HEK293 (cell line): ENCODE data around the gene PLCH2.
A peak's percentile ranks its signal among the peaks of the same experiment; 100 is the strongest.

Experiments used
- CTCF ChIA-PET: fragments of 350-600 bp; formaldehyde crosslinking; extraction: SDS; loops from one replicate; lab custom pipeline; 2021; ENCODE audit warnings: antibody characterized with exemption; lab: Yijun Ruan, JAX
- POLR2A ChIA-PET: fragments of 300-600 bp; formaldehyde crosslinking; extraction: SDS; loops from one replicate; lab custom pipeline; 2020; ENCODE audit warnings: antibody characterized with exemption, inconsistent platforms; lab: Yijun Ruan, JAX
- H3K27ac ChIP-seq: fragments of 200-500 bp; sonication (Bioruptor generic); 2 replicates; pipeline ENCODE4 v1.5.1; 2014; ENCODE audit warnings: low read depth, low read length, control low read depth, inconsistent platforms; ENCODE audit errors: extremely low read depth
- H3K36me3 ChIP-seq, 2 experiments: fragments of 200-500 bp in 1 of 2; sonication (Bioruptor generic) in 1 of 2; 1 replicate in 1 of 2; 2 replicates in 1 of 2; pipeline ENCODE4 v1.5.1; 2014 to 2017; ENCODE audit warnings: inconsistent platforms in 2 of 2, low read length in 2 of 2; ENCODE audit not compliant: control insufficient read depth in 2 of 2, insufficient read depth in 1 of 2
- H3K4me1 ChIP-seq: fragments of 200-500 bp; sonication (Bioruptor generic); 2 replicates; pipeline ENCODE4 v1.5.1; 2014; ENCODE audit warnings: mild to moderate bottlenecking, low read length, inconsistent platforms; ENCODE audit not compliant: control insufficient read depth, insufficient read depth
- H3K4me3 ChIP-seq: 2 replicates; pipeline ENCODE4 v1.5.1; 2011; ENCODE audit warnings: low read depth, mild to moderate bottlenecking, control low read depth, low read length, moderate library complexity
- H3K9me3 ChIP-seq: fragments of 200-500 bp; sonication (Bioruptor generic); 2 replicates; pipeline ENCODE4 v1.5.1; 2014; ENCODE audit warnings: low read depth, low read length, inconsistent platforms; ENCODE audit not compliant: control insufficient read depth, insufficient read depth
- GLIS2 ChIP-seq: fragments of 450-650 bp; formaldehyde crosslinking; IDR thresholded peaks from 2 replicates; pipeline ENCODE4 v1.5.1; 2016; ENCODE audit warnings: missing biosample characterization, missing genetic modification characterization
- IKZF3 ChIP-seq: fragments of 450-650 bp; IDR thresholded peaks from 2 replicates; pipeline ENCODE4 v1.5.0; 2018; ENCODE audit warnings: missing biosample characterization, mild to moderate bottlenecking, missing genetic modification characterization, moderate library complexity
- KLF10 ChIP-seq: fragments of 450-650 bp; IDR thresholded peaks from 2 replicates; pipeline ENCODE4 v1.5.1; 2018; ENCODE audit warnings: missing biosample characterization, mild to moderate bottlenecking, missing genetic modification characterization
- MYNN ChIP-seq: fragments of 450-650 bp; formaldehyde crosslinking; IDR thresholded peaks from 2 replicates; pipeline ENCODE4 v1.5.1; 2016; ENCODE audit warnings: missing biosample characterization, missing genetic modification characterization, borderline replicate concordance
- MZF1 ChIP-seq: fragments of 450-650 bp; formaldehyde crosslinking; IDR thresholded peaks from 2 replicates; pipeline ENCODE4 v1.5.1; 2017; ENCODE audit warnings: missing biosample characterization, missing genetic modification characterization, borderline replicate concordance
- TCF7L2 ChIP-seq: IDR thresholded peaks from 2 replicates; pipeline ENCODE4 v1.6.1; 2011; ENCODE audit warnings: low read depth, mild to moderate bottlenecking, inconsistent platforms, low read length, moderate library complexity, borderline replicate concordance
- ZBTB7A ChIP-seq: fragments of 450-650 bp; formaldehyde crosslinking; IDR thresholded peaks from 2 replicates; pipeline ENCODE4 v1.5.1; 2016; ENCODE audit warnings: low read depth, missing biosample characterization, missing genetic modification characterization
- ZBTB8A ChIP-seq: fragments of 450-650 bp; formaldehyde crosslinking; IDR thresholded peaks from 2 replicates; pipeline ENCODE4 v1.5.1; 2016; ENCODE audit warnings: missing biosample characterization, missing genetic modification characterization
- ZNF10 ChIP-seq: fragments of 450-650 bp; formaldehyde crosslinking; IDR thresholded peaks from 2 replicates; pipeline ENCODE4 v1.5.1; 2017; ENCODE audit warnings: missing biosample characterization, missing genetic modification characterization
- ZNF114 ChIP-seq: fragments of 450-650 bp; formaldehyde crosslinking; IDR thresholded peaks from 2 replicates; pipeline ENCODE4 v1.5.0; 2017; ENCODE audit warnings: missing biosample characterization, missing genetic modification characterization
- ZNF121 ChIP-seq: fragments of 450-650 bp; formaldehyde crosslinking; IDR thresholded peaks from 2 replicates; pipeline ENCODE4 v1.5.1; 2016; ENCODE audit warnings: missing biosample characterization, missing genetic modification characterization
- ZNF140 ChIP-seq: fragments of 450-650 bp; formaldehyde crosslinking; IDR thresholded peaks from 2 replicates; pipeline ENCODE4 v1.5.1; 2016; ENCODE audit warnings: missing biosample characterization, missing genetic modification characterization
- ZNF157 ChIP-seq: fragments of 450-650 bp; formaldehyde crosslinking; IDR thresholded peaks from 2 replicates; pipeline ENCODE4 v1.5.1; 2016; ENCODE audit warnings: missing biosample characterization, missing genetic modification characterization
- ZNF302 ChIP-seq: fragments of 450-650 bp; formaldehyde crosslinking; IDR thresholded peaks from 2 replicates; pipeline ENCODE4 v1.5.1; 2016; ENCODE audit warnings: missing biosample characterization, missing genetic modification characterization, low read depth
- ZNF391 ChIP-seq: fragments of 450-650 bp; formaldehyde crosslinking; IDR thresholded peaks from 2 replicates; pipeline ENCODE4 v1.5.1; 2016; ENCODE audit warnings: low read depth, missing biosample characterization, missing genetic modification characterization, borderline replicate concordance
- ZNF48 ChIP-seq: fragments of 450-650 bp; formaldehyde crosslinking; IDR thresholded peaks from 2 replicates; pipeline ENCODE4 v1.5.1; 2016; ENCODE audit warnings: missing biosample characterization, missing genetic modification characterization
- ZNF548 ChIP-seq: fragments of 450-650 bp; formaldehyde crosslinking; IDR thresholded peaks from 2 replicates; pipeline ENCODE4 v1.5.1; 2016; ENCODE audit warnings: missing biosample characterization, missing genetic modification characterization
- ZNF561 ChIP-seq: fragments of 450-650 bp; IDR thresholded peaks from 2 replicates; pipeline ENCODE4 v1.5.1; 2018; ENCODE audit warnings: missing biosample characterization, missing genetic modification characterization, borderline replicate concordance
- ZNF596 ChIP-seq: fragments of 450-650 bp; IDR thresholded peaks from 2 replicates; pipeline ENCODE4 v1.5.0; 2018; ENCODE audit warnings: missing biosample characterization, mild to moderate bottlenecking, missing genetic modification characterization, moderate library complexity
- ZNF600 ChIP-seq: fragments of 450-650 bp; formaldehyde crosslinking; IDR thresholded peaks from 2 replicates; pipeline ENCODE4 v1.5.1; 2016; ENCODE audit warnings: missing biosample characterization, missing genetic modification characterization
- ZNF621 ChIP-seq: fragments of 450-650 bp; formaldehyde crosslinking; IDR thresholded peaks from 2 replicates; pipeline ENCODE4 v1.5.1; 2017; ENCODE audit warnings: missing biosample characterization, missing genetic modification characterization
- ZNF768 ChIP-seq: fragments of 450-650 bp; formaldehyde crosslinking; IDR thresholded peaks from 2 replicates; pipeline ENCODE4 v1.5.1; 2018; ENCODE audit warnings: missing biosample characterization, mild to moderate bottlenecking, missing genetic modification characterization
- ZSCAN23 ChIP-seq: fragments of 450-650 bp; formaldehyde crosslinking; IDR thresholded peaks from 2 replicates; pipeline ENCODE4 v1.5.1; 2016; ENCODE audit warnings: missing biosample characterization, missing genetic modification characterization
- TF ChIP-seq, protein P1 (sequence below): fragments of 450-650 bp; formaldehyde crosslinking; IDR thresholded peaks from 2 replicates; pipeline ENCODE4 v1.5.1; 2017; ENCODE audit warnings: missing biosample characterization, missing genetic modification characterization
- TF ChIP-seq, protein P2 (sequence below): fragments of 450-650 bp; formaldehyde crosslinking; IDR thresholded peaks from 2 replicates; pipeline ENCODE4 v1.5.1; 2016; ENCODE audit warnings: missing biosample characterization, missing genetic modification characterization
- TF ChIP-seq, protein P3 (sequence below): fragments of 450-650 bp; formaldehyde crosslinking; IDR thresholded peaks from 2 replicates; pipeline ENCODE4 v1.5.1; 2016; ENCODE audit warnings: missing biosample characterization, missing genetic modification characterization
- TF ChIP-seq, protein P4 (sequence below): fragments of 450-650 bp; formaldehyde crosslinking; IDR thresholded peaks from 2 replicates; pipeline ENCODE4 v1.5.1; 2016; ENCODE audit warnings: missing biosample characterization, missing genetic modification characterization

PLCH2 gene

DNA sequence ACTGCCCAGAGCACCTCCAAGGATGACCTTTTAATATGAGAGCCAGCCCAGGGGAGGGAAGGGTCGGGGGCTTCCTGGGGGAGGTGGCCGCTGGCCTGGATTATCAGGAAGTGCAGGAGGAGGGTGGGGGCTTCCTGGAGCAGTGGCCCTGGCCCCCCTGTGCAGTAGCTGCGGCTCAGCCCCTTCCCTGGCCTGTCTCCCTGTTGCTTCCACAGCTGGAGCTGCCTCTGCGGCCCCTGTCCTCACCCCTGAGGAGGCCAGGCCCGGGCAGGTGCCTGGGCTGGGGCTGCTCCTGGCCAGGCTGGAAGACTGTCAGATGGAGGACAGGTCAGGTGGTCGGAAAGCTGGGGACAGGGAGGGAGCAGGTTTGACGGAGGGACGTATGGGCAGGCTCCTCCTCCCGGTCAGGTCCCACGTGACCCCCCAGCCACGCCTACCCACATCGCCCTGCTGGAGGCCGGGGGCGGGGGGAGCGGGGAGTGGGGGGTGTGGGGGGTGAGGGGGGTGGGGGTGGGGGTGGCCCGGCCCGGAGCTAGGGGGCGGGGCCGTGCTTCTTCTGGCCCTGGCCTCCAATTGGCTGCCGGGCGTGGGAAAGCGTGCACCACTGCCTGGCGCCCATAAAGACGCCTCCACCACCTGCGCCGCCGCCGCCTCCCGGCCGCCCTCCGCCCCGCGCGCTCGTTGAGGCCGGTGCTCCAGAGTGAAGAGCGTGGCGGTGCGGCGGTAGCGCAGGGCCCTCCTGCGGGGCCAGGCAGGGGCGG, 69.8 kb downstream of the PLCH2 start (continued):
- TF ChIP-seq ZNF548 (tag by site-specific recombination) (no peak), TCF7L2 (no peak), KLF10 (tag by site-specific recombination) (peak; percentile 53; the same call in 1 of the 2 replicates), GLIS2 (tag by site-specific recombination) (peak; percentile 5; the same call in 1 of the 2 replicates), ZBTB8A (tag by site-specific recombination) (peak; percentile 49; the same call in 1 of the 2 replicates), ZNF600 (peak; percentile 91; the same call in 1 of the 2 replicates)
- TF ChIP-seq, protein P1, sequence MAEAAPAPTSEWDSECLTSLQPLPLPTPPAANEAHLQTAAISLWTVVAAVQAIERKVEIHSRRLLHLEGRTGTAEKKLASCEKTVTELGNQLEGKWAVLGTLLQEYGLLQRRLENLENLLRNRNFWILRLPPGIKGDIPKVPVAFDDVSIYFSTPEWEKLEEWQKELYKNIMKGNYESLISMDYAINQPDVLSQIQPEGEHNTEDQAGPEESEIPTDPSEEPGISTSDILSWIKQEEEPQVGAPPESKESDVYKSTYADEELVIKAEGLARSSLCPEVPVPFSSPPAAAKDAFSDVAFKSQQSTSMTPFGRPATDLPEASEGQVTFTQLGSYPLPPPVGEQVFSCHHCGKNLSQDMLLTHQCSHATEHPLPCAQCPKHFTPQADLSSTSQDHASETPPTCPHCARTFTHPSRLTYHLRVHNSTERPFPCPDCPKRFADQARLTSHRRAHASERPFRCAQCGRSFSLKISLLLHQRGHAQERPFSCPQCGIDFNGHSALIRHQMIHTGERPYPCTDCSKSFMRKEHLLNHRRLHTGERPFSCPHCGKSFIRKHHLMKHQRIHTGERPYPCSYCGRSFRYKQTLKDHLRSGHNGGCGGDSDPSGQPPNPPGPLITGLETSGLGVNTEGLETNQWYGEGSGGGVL (tag by site-specific recombination): peak; percentile 68

DNA sequence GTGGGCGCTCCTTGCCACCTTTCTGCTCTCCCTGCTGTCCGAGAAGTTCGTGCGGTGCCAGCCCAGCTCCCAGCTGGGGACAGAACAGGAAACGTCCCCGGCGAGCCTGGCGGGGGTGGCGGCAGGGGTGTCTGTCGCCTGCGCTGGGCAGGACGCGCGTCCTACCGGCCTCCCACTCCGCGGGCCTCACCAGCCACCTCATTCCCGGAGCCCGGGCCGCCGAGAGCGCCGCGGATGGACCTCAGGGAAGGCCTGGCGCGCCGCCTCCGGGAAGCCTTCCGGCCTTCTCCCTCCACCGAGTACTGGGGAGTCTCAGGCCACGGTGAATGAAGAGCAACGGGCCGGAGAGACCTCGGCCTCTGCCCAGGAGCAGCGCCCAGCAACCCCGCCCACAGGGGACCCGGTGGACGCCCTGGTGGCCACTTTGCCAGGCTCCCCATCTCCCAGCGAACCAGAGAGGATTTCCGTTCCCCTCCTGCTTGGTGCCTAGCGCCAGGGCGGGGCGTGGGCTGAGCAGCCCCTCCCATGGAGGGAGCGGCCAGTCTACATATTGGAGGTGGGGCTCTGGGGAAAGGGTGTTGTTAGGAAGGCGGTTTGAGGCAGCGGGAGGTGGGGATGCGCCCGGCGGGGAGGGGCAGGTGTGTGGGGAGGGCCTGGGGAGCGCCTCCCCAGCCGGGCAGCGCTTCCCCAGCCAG, 70.6 kb downstream of the PLCH2 start:
- Histone ChIP-seq H3K36me3 (no peaks in the 10 kb centered on the region), H3K4me1 (no peaks in the 10 kb centered on the region; the same call in 1 of the 2 replicates), H3K27ac (peak overlapping the region; percentile 73; the same call in 1 of the 2 replicates), H3K9me3 (no peaks in the 10 kb centered on the region), H3K4me3 (peak overlapping the region; percentile 41)
- ChIA-PET POLR2A (interaction anchor here (0.6 to 2.9 kb wide), 14 partner anchors 13 to 641 kb away, joined by 3 to 33 read pairs (median 4); partner anchors contain the start of genes MORN1, PANK4, PEX10 and RER1), CTCF (interaction anchor here (0.7 to 3.8 kb wide), 16 partner anchors 12 to 965 kb away, joined by 3 to 31 read pairs (median 5); partner anchors contain the start of genes FAAP20, PANK4 and PEX10)
- TF ChIP-seq IKZF3 (tag by site-specific recombination) (no peak; the same call in 1 of the 2 replicates), ZNF596 (tag by site-specific recombination) (no peak), ZNF621 (tag by site-specific recombination) (no peak), ZNF157 (tag by site-specific recombination) (0 out of 2 replicates have a peak, but pooled peaks have one; percentile 11), ZNF140 (tag by site-specific recombination) (no peak), ZNF121 (tag by site-specific recombination) (peak; percentile 47; the same call in 1 of the 2 replicates), ZNF114 (tag by site-specific recombination) (no peak), MZF1 (tag by site-specific recombination) (peak; percentile 69; the same call in 1 of the 2 replicates), ZNF302 (tag by site-specific recombination) (no peak), ZNF768 (tag by site-specific recombination) (no peak; the same call in 1 of the 2 replicates), ZNF10 (tag by site-specific recombination) (no peak), ZNF391 (tag by site-specific recombination) (peak; percentile 64; the same call in 1 of the 2 replicates), ZNF48 (tag by site-specific recombination) (no peak), ZSCAN23 (tag by site-specific recombination) (no peak), ZNF561 (tag by site-specific recombination) (no peak; the same call in 1 of the 2 replicates), ZBTB7A (tag by site-specific recombination) (no peak), MYNN (tag by site-specific recombination) (no peak)
- TF ChIP-seq, protein P2, sequence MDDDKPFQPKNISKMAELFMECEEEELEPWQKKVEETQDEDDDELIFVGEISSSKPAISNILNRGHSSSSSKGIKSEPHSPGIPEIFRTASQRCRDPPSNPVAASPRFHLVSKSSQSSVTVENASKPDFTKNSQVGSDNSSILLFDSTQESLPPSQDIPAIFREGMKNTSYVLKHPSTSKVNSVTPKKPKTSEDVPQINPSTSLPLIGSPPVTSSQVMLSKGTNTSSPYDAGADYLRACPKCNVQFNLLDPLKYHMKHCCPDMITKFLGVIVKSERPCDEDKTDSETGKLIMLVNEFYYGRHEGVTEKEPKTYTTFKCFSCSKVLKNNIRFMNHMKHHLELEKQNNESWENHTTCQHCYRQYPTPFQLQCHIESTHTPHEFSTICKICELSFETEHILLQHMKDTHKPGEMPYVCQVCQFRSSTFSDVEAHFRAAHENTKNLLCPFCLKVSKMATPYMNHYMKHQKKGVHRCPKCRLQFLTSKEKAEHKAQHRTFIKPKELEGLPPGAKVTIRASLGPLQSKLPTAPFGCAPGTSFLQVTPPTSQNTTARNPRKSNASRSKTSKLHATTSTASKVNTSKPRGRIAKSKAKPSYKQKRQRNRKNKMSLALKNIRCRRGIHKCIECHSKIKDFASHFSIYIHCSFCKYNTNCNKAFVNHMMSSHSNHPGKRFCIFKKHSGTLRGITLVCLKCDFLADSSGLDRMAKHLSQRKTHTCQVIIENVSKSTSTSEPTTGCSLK (tag by site-specific recombination): no peak
- TF ChIP-seq, protein P3, sequence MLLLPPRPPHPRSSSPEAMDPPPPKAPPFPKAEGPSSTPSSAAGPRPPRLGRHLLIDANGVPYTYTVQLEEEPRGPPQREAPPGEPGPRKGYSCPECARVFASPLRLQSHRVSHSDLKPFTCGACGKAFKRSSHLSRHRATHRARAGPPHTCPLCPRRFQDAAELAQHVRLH (tag by site-specific recombination): peak; percentile 78; the same call in 1 of the 2 replicates
- TF ChIP-seq, protein P4, sequence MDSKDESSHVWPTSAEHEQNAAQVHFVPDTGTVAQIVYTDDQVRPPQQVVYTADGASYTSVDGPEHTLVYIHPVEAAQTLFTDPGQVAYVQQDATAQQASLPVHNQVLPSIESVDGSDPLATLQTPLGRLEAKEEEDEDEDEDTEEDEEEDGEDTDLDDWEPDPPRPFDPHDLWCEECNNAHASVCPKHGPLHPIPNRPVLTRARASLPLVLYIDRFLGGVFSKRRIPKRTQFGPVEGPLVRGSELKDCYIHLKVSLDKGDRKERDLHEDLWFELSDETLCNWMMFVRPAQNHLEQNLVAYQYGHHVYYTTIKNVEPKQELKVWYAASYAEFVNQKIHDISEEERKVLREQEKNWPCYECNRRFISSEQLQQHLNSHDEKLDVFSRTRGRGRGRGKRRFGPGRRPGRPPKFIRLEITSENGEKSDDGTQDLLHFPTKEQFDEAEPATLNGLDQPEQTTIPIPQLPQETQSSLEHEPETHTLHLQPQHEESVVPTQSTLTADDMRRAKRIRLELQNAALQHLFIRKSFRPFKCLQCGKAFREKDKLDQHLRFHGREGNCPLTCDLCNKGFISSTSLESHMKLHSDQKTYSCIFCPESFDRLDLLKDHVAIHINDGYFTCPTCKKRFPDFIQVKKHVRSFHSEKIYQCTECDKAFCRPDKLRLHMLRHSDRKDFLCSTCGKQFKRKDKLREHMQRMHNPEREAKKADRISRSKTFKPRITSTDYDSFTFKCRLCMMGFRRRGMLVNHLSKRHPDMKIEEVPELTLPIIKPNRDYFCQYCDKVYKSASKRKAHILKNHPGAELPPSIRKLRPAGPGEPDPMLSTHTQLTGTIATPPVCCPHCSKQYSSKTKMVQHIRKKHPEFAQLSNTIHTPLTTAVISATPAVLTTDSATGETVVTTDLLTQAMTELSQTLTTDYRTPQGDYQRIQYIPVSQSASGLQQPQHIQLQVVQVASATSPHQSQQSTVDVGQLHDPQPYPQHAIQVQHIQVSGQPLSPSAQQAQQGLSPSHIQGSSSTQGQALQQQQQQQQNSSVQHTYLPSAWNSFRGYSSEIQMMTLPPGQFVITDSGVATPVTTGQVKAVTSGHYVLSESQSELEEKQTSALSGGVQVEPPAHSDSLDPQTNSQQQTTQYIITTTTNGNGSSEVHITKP: peak; percentile 56
